Smooth muscle cell (in vitro differentiated cells): ENCODE data around the gene LAMA4. TPM values are rescaled to one million over a fixed set of nuclear protein-coding genes. Genes with fewer than 3 reads are reported as not detected.

ENCODE experiments used
- DNase-seq: peaks from one replicate; lab custom pipeline; 2025; ENCODE audit not compliant: unreplicated experiment; lab: John Stamatoyannopoulos, UW
- H2AFZ ChIP-seq: fragments of 200-600 bp; sonication (generic); 2 replicates; pipeline ENCODE4 v1.6.0; 2016; ENCODE audit warnings: antibody characterized with exemption, low read depth, mild to moderate bottlenecking
- H3F3A ChIP-seq: fragments of 200-600 bp; sonication (generic); 2 replicates; pipeline ENCODE4 v1.6.0; 2017; ENCODE audit warnings: antibody characterized with exemption, low read depth
- H3K27ac ChIP-seq: fragments of 200-600 bp; sonication (generic); 2 replicates; pipeline ENCODE4 v1.5.1; 2016; ENCODE audit warnings: low read depth, mild to moderate bottlenecking
- H3K27me3 ChIP-seq: fragments of 200-600 bp; sonication (generic); 2 replicates; pipeline ENCODE4 v1.6.1; 2016; ENCODE audit warnings: low read depth, mild to moderate bottlenecking
- H3K36me3 ChIP-seq: fragments of 200-600 bp; sonication (generic); 2 replicates; pipeline ENCODE4 v1.5.1; 2016; ENCODE audit warnings: low read depth
- H3K4me1 ChIP-seq: fragments of 200-600 bp; sonication (generic); 2 replicates; pipeline ENCODE4 v1.5.1; 2016; ENCODE audit warnings: low read depth
- H3K4me2 ChIP-seq: fragments of 200-600 bp; sonication (generic); 2 replicates; pipeline ENCODE4 v1.6.0; 2016; ENCODE audit warnings: mild to moderate bottlenecking
- H3K4me3 ChIP-seq: fragments of 200-600 bp; sonication (generic); 2 replicates; pipeline ENCODE4 v1.5.1; 2016; ENCODE audit warnings: mild to moderate bottlenecking
- H3K79me2 ChIP-seq: fragments of 200-600 bp; sonication (generic); 2 replicates; pipeline ENCODE4 v1.6.0; 2016; ENCODE audit warnings: low read depth, mild to moderate bottlenecking
- H3K9ac ChIP-seq: fragments of 200-600 bp; sonication (generic); 2 replicates; pipeline ENCODE4 v1.6.0; 2016; ENCODE audit warnings: low read depth
- H3K9me3 ChIP-seq: fragments of 200-600 bp; sonication (generic); replicated peaks from 2 replicates; pipeline ENCODE4 v1.5.1; 2016; ENCODE audit warnings: low read depth
- H4K20me1 ChIP-seq: fragments of 200-600 bp; sonication (generic); 2 replicates; pipeline ENCODE4 v1.6.0; 2016; ENCODE audit warnings: low read depth
- CTCF ChIP-seq: fragments of 200-600 bp; sonication (generic); IDR thresholded peaks from 2 replicates; pipeline ENCODE4 v1.5.1; 2017; ENCODE audit warnings: borderline replicate concordance, mild to moderate bottlenecking, antibody characterized with exemption; ENCODE audit not compliant: insufficient read depth, poor library complexity, severe bottlenecking
- WGBS: methylation state at CpG from one replicate; pipeline ENCODE4 v1.1.7; 2016; ENCODE audit warnings: low lambda C conversion rate; 5-methylcytosine and 5-hydroxymethylcytosine counted together
- polyA plus RNA-seq: library from polyadenylated mRNA; unstranded; fragments of >200 nt; fragmentation: Nextera tagmentation; extraction: Ambion mirVana; gene quantifications from 2 replicates; pipeline ENCODE4 v1.2.1, GENCODE V29; 2016
- total RNA-seq: library from RNA; depleted of rRNA; stranded (reverse); fragments of >200 nt; gene quantifications from 2 replicates; pipeline ENCODE4 v1.2.3, GENCODE V29; 2014

Gene LAMA4, protein sequence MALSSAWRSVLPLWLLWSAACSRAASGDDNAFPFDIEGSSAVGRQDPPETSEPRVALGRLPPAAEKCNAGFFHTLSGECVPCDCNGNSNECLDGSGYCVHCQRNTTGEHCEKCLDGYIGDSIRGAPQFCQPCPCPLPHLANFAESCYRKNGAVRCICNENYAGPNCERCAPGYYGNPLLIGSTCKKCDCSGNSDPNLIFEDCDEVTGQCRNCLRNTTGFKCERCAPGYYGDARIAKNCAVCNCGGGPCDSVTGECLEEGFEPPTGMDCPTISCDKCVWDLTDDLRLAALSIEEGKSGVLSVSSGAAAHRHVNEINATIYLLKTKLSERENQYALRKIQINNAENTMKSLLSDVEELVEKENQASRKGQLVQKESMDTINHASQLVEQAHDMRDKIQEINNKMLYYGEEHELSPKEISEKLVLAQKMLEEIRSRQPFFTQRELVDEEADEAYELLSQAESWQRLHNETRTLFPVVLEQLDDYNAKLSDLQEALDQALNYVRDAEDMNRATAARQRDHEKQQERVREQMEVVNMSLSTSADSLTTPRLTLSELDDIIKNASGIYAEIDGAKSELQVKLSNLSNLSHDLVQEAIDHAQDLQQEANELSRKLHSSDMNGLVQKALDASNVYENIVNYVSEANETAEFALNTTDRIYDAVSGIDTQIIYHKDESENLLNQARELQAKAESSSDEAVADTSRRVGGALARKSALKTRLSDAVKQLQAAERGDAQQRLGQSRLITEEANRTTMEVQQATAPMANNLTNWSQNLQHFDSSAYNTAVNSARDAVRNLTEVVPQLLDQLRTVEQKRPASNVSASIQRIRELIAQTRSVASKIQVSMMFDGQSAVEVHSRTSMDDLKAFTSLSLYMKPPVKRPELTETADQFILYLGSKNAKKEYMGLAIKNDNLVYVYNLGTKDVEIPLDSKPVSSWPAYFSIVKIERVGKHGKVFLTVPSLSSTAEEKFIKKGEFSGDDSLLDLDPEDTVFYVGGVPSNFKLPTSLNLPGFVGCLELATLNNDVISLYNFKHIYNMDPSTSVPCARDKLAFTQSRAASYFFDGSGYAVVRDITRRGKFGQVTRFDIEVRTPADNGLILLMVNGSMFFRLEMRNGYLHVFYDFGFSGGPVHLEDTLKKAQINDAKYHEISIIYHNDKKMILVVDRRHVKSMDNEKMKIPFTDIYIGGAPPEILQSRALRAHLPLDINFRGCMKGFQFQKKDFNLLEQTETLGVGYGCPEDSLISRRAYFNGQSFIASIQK (N-terminal part only)
- total RNA-seq (25.6 and 29.4 TPM in 2 replicates), polyA plus RNA-seq (7.3 and 9.1 TPM in 2 replicates)

- no peak for DNase-seq
- no peaks in the 10 kb centered on the region for H3K79me2 ChIP-seq
Observed at GRCh38 chr6:112253841-112254816, at the start of gene LAMA4. Gene LAMA4, minus strand, starts transcription at chr6:112254567. Its CDS starts 417 bp downstream, at chr6:112254150.

GRCh38 chr6:112302142-112302705 is 47.9 kb upstream of the LAMA4 start:
- H4K20me1 ChIP-seq, result no peaks in the 10 kb centered on the region
- no peak overlapping the region for H3K4me3 ChIP-seq
- no peak overlapping the region for H3K9ac ChIP-seq
- no peaks in the 10 kb centered on the region for H3K9me3 ChIP-seq
- no peaks in the 10 kb centered on the region for H3F3A ChIP-seq
- no peak overlapping the region for H3K4me2 ChIP-seq
- H3K36me3 ChIP-seq, result no peaks in the 10 kb centered on the region
- H3K27me3 ChIP-seq, result peaks cover 14% of the 10 kb centered on the region
- H3K27ac ChIP-seq, result no peak overlapping the region
- no peaks in the 10 kb centered on the region for H3K4me1 ChIP-seq
- no peak for TF ChIP-seq CTCF
- H3K79me2 ChIP-seq, result no peaks in the 10 kb centered on the region
- no peak for DNase-seq
- no peak overlapping the region for H2AFZ ChIP-seq
- WGBS, result 23% methylated on average over 3 of the region's 3 CpGs

More at GRCh38 chr6:112253841-112254816, at the start of gene LAMA4:
- no peaks in the 10 kb centered on the region for H3K36me3 ChIP-seq
- no peak within 1 kb of the TSS for H3K27ac ChIP-seq
- 4% methylated on average over 51 of the region's 52 CpGs for whole genome bisulfite sequencing
- H4K20me1 ChIP-seq, result no peaks in the 10 kb centered on the region
- H3K27me3 ChIP-seq, result peaks cover 22% of the 10 kb centered on the region
- H3K4me3 ChIP-seq, result peak within 1 kb of the TSS; percentile 59
- H3K4me2 ChIP-seq, result peak within 1 kb of the TSS; percentile 86
- H3F3A ChIP-seq, result no peaks in the 10 kb centered on the region
- peaks cover 6% of the 10 kb centered on the region for H3K4me1 ChIP-seq
- TF ChIP-seq CTCF, result no peak
- peak within 1 kb of the TSS; percentile 49 for H3K9ac ChIP-seq
- peak within 1 kb of the TSS; percentile 67 for H2AFZ ChIP-seq
- no peaks in the 10 kb centered on the region for H3K9me3 ChIP-seq

GRCh38 chr6:112300896-112301295 is 46.5 kb upstream of the LAMA4 start:
- TF ChIP-seq CTCF, result no peak
- H3K4me2 ChIP-seq, result no peak overlapping the region
- peaks cover 1% of the 10 kb centered on the region for H3K27me3 ChIP-seq
- no peaks in the 10 kb centered on the region for H3F3A ChIP-seq
- no peaks in the 10 kb centered on the region for H3K9me3 ChIP-seq
- no peak overlapping the region for H3K9ac ChIP-seq
- no peaks in the 10 kb centered on the region for H4K20me1 ChIP-seq
- no peaks in the 10 kb centered on the region for H3K79me2 ChIP-seq
- H3K4me3 ChIP-seq, result no peak overlapping the region
- H3K36me3 ChIP-seq, result no peaks in the 10 kb centered on the region
- no peak overlapping the region for H3K27ac ChIP-seq
- H2AFZ ChIP-seq, result no peak overlapping the region
- no peaks in the 10 kb centered on the region for H3K4me1 ChIP-seq
- DNase-seq, result no peak
